ENCODE measurements around the gene GPX4. TPM values are rescaled to one million over a fixed set of nuclear protein-coding genes. Genes with fewer than 3 reads are reported as not detected.

Gene GPX4
- total and polyA plus RNA-seq, 2 of the 13 experiments (the other 11 are each of a cell fraction or from before 2014, with no cell fraction given): 535 to 613 TPM

DNA sequence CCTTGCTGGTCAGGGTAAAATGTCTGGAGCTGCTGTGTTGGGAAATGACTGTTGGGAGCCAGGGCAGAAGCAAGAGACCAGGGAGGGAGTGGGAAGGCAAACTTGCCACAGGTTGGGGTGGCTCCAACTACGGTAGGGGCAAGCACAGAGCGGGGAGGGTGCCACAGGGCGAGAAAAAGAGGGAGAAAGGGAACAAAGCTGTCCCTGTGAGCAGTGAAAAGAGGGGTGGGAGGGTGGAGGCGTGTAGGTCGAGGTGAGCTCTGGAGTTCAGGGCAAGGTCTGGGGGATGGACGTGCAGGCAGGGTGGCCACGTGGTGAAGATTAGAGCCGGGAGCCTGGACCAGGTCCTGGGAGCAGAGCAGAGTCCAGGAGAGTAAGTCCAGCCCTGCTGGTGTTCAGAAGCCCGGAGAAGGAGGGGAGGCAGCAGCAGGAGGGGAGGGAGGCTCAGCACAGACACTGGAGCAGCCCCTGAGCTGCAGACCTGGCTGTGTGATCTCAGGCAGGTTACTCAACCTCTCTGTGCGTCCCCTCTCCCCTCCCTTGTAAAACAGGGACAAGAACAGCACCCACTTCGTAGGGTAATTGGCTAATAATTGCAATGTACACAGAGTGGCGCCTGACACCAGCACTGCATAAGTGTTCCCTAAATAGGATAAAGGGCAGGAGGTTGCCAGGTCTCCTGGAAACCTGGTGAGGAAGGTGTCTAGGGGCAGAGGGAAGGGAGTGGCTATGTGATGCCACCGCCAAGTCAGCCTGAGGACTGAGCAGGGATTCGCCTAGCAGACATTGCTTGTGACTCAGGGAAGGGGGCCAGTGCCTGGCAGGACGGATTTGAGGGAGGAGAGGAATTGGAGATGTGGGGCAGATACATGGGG, 5.4 kb upstream of the GPX4 start (continued):
- TF ChIP-seq SP1 (IDR thresholded peaks at IDR 0.05) (no peak), SP1 (CRISPR knock-in tag; IDR thresholded peaks at IDR 0.05) (no peak), GATAD1 (CRISPR knock-in tag; IDR thresholded peaks at IDR 0.05) (no peak; the same call in 1 of the 2 replicates), FOXK1 (CRISPR knock-in tag; IDR thresholded peaks at IDR 0.05; ENCODE audit: borderline replicate concordance, low read depth) (no peak), ZNF720 (CRISPR knock-in tag; IDR thresholded peaks at IDR 0.05) (no peak), TCF7L2 (IDR thresholded peaks at IDR 0.05; ENCODE audit: low read depth, low read length) (no peak), U2AF2 (IDR thresholded peaks at IDR 0.05; ENCODE audit: low read depth, low read length) (no peak), POLR2G (IDR thresholded peaks at IDR 0.05; ENCODE audit: low read depth, low read length) (no peak; the same call in 1 of the 2 replicates), CREM (IDR thresholded peaks at IDR 0.05) (peak; percentile 36; the same call in 1 of the 2 replicates), CREM (CRISPR knock-in tag; IDR thresholded peaks at IDR 0.05) (no peak), ZNF616 (CRISPR knock-in tag; IDR thresholded peaks at IDR 0.05; ENCODE audit: low read depth) (peak; percentile 45; the same call in 1 of the 2 replicates), RBFOX2 (IDR thresholded peaks at IDR 0.05; ENCODE audit: low read depth, low read length) (no peak)
- TF ChIP-seq, protein P1, sequence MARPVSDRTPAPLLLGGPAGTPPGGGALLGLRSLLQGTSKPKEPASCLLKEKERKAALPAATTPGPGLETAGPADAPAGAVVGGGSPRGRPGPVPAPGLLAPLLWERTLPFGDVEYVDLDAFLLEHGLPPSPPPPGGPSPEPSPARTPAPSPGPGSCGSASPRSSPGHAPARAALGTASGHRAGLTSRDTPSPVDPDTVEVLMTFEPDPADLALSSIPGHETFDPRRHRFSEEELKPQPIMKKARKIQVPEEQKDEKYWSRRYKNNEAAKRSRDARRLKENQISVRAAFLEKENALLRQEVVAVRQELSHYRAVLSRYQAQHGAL (CRISPR knock-in tag; IDR thresholded peaks at IDR 0.05; ENCODE audit: not compliant biosample characterization): no peak
- TF ChIP-seq, protein P2, sequence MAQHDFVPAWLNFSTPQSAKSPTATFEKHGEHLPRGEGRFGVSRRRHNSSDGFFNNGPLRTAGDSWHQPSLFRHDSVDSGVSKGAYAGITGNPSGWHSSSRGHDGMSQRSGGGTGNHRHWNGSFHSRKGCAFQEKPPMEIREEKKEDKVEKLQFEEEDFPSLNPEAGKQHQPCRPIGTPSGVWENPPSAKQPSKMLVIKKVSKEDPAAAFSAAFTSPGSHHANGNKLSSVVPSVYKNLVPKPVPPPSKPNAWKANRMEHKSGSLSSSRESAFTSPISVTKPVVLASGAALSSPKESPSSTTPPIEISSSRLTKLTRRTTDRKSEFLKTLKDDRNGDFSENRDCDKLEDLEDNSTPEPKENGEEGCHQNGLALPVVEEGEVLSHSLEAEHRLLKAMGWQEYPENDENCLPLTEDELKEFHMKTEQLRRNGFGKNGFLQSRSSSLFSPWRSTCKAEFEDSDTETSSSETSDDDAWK (CRISPR knock-in tag; IDR thresholded peaks at IDR 0.05): no peak
- TF ChIP-seq, protein P3, sequence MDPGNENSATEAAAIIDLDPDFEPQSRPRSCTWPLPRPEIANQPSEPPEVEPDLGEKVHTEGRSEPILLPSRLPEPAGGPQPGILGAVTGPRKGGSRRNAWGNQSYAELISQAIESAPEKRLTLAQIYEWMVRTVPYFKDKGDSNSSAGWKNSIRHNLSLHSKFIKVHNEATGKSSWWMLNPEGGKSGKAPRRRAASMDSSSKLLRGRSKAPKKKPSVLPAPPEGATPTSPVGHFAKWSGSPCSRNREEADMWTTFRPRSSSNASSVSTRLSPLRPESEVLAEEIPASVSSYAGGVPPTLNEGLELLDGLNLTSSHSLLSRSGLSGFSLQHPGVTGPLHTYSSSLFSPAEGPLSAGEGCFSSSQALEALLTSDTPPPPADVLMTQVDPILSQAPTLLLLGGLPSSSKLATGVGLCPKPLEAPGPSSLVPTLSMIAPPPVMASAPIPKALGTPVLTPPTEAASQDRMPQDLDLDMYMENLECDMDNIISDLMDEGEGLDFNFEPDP (CRISPR knock-in tag; conservative IDR thresholded peaks at IDR 0.05): no peak
- TF ChIP-seq, protein P4, sequence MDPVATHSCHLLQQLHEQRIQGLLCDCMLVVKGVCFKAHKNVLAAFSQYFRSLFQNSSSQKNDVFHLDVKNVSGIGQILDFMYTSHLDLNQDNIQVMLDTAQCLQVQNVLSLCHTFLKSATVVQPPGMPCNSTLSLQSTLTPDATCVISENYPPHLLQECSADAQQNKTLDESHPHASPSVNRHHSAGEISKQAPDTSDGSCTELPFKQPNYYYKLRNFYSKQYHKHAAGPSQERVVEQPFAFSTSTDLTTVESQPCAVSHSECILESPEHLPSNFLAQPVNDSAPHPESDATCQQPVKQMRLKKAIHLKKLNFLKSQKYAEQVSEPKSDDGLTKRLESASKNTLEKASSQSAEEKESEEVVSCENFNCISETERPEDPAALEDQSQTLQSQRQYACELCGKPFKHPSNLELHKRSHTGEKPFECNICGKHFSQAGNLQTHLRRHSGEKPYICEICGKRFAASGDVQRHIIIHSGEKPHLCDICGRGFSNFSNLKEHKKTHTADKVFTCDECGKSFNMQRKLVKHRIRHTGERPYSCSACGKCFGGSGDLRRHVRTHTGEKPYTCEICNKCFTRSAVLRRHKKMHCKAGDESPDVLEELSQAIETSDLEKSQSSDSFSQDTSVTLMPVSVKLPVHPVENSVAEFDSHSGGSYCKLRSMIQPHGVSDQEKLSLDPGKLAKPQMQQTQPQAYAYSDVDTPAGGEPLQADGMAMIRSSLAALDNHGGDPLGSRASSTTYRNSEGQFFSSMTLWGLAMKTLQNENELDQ (CRISPR knock-in tag; IDR thresholded peaks at IDR 0.05; ENCODE audit: borderline replicate concordance): no peak
- TF ChIP-seq, protein P5, sequence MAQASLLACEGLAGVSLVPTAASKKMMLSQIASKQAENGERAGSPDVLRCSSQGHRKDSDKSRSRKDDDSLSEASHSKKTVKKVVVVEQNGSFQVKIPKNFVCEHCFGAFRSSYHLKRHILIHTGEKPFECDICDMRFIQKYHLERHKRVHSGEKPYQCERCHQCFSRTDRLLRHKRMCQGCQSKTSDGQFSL (CRISPR knock-in tag; IDR thresholded peaks at IDR 0.05): no peak
- TF ChIP-seq, protein P6, sequence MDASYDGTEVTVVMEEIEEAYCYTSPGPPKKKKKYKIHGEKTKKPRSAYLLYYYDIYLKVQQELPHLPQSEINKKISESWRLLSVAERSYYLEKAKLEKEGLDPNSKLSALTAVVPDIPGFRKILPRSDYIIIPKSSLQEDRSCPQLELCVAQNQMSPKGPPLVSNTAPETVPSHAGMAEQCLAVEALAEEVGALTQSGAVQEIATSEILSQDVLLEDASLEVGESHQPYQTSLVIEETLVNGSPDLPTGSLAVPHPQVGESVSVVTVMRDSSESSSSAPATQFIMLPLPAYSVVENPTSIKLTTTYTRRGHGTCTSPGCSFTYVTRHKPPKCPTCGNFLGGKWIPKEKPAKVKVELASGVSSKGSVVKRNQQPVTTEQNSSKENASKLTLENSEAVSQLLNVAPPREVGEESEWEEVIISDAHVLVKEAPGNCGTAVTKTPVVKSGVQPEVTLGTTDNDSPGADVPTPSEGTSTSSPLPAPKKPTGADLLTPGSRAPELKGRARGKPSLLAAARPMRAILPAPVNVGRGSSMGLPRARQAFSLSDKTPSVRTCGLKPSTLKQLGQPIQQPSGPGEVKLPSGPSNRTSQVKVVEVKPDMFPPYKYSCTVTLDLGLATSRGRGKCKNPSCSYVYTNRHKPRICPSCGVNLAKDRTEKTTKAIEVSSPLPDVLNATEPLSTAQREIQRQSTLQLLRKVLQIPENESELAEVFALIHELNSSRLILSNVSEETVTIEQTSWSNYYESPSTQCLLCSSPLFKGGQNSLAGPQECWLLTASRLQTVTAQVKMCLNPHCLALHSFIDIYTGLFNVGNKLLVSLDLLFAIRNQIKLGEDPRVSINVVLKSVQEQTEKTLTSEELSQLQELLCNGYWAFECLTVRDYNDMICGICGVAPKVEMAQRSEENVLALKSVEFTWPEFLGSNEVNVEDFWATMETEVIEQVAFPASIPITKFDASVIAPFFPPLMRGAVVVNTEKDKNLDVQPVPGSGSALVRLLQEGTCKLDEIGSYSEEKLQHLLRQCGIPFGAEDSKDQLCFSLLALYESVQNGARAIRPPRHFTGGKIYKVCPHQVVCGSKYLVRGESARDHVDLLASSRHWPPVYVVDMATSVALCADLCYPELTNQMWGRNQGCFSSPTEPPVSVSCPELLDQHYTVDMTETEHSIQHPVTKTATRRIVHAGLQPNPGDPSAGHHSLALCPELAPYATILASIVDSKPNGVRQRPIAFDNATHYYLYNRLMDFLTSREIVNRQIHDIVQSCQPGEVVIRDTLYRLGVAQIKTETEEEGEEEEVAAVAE (CRISPR knock-in tag; IDR thresholded peaks at IDR 0.05; ENCODE audit: borderline replicate concordance): no peak
